MG63 (cell line): ENCODE measurements around the gene C2orf49. TPM values are rescaled to one million over a fixed set of nuclear protein-coding genes. Genes with fewer than 3 reads are reported as not detected.

ENCODE experiments used
- DNase-seq: peaks from one replicate; pipeline ENCODE4 v3.0.0-alpha.2; 2020
- H3K27me3 ChIP-seq: fragments of 250-450 bp; sonication (Bioruptor Pico); 2 replicates; pipeline ENCODE4 v1.5.1; 2020; ENCODE audit warnings: mild to moderate bottlenecking, moderate library complexity
- H3K36me3 ChIP-seq: fragments of 250-450 bp; sonication (Bioruptor Pico); 2 replicates; pipeline ENCODE4 v1.5.1; 2020; ENCODE audit warnings: mild to moderate bottlenecking, moderate library complexity
- H3K4me3 ChIP-seq: fragments of 250-450 bp; sonication (Bioruptor Pico); 2 replicates; pipeline ENCODE4 v1.5.1; 2020; ENCODE audit warnings: mild to moderate bottlenecking, moderate library complexity
- H3K9me3 ChIP-seq: fragments of 250-450 bp; sonication (Bioruptor Pico); 2 replicates; pipeline ENCODE4 v1.5.1; 2020; ENCODE audit warnings: mild to moderate bottlenecking, moderate library complexity
- total RNA-seq: library from RNA; depleted of rRNA; stranded (reverse); fragments of >200 nt; shearing (Covaris generic); gene quantifications from 2 replicates; pipeline ENCODE4 v1.2.3, GENCODE V29; 2014; ENCODE audit warnings: low replicate concordance; rRNA removed

C2orf49 gene
- 12.2 and 16.7 TPM in 2 replicates for total RNA-seq

DNA sequence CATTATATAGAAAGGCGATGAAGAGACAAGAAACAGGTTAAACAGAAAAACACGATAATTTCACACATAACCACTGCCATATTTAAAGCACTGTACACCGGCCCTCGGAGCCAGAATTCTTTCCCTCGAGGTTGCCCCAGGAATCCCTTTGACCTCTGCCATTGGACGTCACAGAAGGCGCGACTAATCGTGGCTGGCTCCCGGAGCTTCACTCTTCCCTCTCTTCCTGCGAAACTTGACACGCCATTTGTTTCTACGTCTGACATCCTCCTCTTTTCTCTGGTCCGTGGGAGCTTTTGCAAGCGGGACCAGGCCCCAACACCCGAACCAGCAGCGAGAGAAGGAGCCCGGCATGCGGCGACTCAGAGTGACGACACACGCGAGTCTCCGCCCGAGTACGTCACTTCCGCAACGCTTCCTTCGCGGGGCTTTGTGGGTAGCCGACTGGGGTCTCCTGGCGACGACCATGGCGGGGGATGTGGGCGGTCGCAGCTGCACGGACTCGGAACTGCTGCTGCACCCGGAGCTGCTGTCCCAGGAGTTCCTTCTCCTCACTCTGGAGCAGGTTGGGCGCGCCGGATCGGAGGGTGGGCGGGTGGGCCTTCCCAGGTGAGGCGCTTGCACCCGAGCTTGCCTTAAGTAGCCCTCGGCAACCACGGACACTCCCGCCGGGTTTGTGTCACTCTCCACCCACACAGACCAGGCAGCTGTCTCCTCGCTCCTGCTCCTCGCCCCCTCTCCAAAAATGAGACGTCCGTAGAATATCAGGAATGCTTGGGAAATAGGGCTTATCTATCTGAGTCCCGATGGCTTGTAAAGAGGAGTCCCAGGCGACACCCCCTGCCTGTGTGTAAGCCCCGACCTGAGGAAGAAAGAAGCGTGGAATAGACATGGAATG, at the start of gene C2orf49:
TSS of gene C2orf49 (plus strand) at position 419 of the 898 bp plus-strand sequence. CDS start at position 467, 48 bp downstream.
- Histone ChIP-seq H3K36me3 (peaks cover 48% of the 10 kb centered on the region), H3K27me3 (no peaks in the 10 kb centered on the region), H3K9me3 (no peaks in the 10 kb centered on the region), H3K4me3 (peak within 1 kb of the TSS; percentile 95)
- DNase-seq: peak; percentile 85

DNA sequence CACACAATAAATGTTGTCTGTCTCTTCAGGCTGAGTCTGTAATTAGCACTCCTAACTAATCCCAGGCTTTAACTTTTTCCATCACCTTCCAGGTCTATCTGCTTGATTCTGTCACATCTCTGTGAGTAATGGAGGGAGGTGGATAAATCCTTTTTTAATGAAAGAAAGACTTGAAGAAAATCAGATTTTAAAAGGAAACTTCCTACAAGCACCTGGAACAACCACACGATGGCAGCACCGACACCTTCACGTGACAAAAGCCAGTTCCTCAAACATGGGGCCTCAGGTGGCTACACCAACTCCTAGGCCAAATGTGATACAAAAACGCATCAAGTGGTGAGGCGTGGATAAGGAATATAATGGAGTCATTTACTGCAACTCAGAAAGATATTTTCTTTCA, 49.6 kb upstream of the C2orf49 start:
- Histone ChIP-seq H3K9me3 (no peaks in the 10 kb centered on the region), H3K4me3 (no peak overlapping the region), H3K27me3 (no peaks in the 10 kb centered on the region), H3K36me3 (peaks cover 6% of the 10 kb centered on the region)
- DNase-seq: peak; percentile 5

DNA sequence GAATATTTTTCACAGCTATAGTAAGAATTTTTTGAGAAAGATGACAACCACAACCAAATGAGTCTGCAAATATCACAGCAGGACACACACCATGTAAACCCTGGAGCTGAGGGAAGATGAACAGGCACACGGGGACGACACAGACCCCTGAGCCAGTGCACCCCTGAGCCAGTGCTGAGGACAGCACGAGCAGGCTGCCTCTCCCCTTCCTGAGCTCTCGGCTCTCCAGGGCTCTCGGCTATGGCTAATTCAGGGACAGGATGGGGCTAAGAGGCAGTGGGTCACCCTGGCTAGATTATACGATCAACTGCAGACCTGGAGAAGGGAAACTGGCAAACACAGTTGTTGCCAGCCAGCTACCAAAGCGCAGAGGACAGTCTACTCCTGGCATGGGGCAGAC, 49.2 kb upstream of the C2orf49 start:
- H3K27me3 ChIP-seq: no peaks in the 10 kb centered on the region
- H3K4me3 ChIP-seq: no peak overlapping the region
- DNase-seq: no peak
- peaks cover 8% of the 10 kb centered on the region for H3K36me3 ChIP-seq
- no peaks in the 10 kb centered on the region for H3K9me3 ChIP-seq

DNA sequence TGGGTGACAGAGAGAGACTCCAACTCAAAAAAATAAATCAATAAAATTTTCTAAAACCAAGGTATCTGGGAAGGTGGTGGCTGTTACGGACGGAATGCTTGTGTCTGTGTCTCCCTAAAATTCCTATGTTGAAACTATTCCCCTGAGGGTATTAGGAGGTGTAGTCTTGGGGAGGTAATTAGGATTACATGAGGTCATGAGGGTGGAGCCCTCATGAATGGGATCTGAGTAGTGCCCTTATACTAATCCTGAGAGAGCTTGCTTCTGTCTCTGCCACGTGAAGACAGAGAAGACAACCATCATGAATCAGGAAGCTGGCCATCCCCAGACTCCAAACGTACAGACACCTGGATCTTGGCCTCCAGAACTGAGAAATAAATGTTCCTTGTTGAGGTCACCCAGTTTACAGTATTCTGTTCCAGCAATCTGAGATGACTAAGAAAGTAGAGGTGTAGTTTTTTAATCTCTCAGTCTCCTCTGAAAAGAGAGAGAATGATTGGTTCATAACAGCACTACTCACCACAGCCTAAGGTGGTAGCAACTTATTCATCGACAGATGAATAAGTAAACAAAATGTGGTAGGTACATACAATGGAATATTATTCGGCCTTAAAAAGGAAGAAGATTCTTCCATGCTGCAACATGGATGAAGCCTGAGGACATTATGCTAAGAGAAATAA, 46.2 kb upstream of the C2orf49 start:
- Histone ChIP-seq H3K9me3 (no peaks in the 10 kb centered on the region), H3K4me3 (no peak overlapping the region), H3K36me3 (peaks cover 21% of the 10 kb centered on the region), H3K27me3 (no peaks in the 10 kb centered on the region)
- DNase-seq: no peak

DNA sequence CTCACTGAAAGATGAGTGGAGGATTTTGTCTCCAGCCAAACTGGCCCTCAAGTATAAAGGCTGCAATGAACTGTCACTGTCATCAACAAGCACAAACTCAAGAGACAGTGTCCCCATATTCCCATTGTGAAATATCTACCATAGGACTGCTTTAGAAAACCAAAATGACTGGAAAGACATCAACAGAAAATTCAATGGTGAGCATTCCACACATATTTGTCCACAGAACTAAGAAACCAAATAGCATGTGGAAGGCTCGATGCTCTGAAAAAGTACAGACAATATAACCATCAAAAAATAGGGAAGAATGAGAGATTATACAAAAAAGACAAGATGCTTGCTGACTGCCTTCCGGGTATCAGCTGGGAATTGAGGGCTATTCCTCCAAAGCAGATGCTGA, 45.4 kb upstream of the C2orf49 start:
- no peak for DNase-seq
- no peaks in the 10 kb centered on the region for H3K27me3 ChIP-seq
- H3K9me3 ChIP-seq: no peaks in the 10 kb centered on the region
- no peak overlapping the region for H3K4me3 ChIP-seq
- peaks cover 25% of the 10 kb centered on the region for H3K36me3 ChIP-seq

DNA sequence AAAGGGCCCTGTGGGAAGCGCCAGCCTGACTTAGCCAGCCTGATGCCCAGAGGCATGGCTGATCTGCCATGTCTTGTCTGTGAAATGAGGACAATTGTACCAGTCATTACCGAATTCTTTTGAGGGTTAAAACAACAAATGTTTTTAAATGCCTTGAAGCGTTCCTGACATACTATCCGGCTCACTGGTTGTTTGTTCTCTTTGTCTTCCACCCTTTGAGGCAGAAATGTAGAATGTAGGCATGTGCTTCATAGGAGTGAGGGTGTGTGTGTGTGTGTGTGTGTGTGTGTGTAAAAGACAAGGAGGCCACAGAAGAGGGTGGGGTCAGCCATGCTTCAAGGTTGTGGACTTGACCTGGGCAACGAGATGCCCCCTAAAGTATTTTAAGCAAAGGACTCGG, 43.3 kb upstream of the C2orf49 start:
- no peaks in the 10 kb centered on the region for H3K9me3 ChIP-seq
- no peaks in the 10 kb centered on the region for H3K27me3 ChIP-seq
- no peak for DNase-seq
- peaks cover 34% of the 10 kb centered on the region for H3K36me3 ChIP-seq
- H3K4me3 ChIP-seq: no peak overlapping the region

DNA sequence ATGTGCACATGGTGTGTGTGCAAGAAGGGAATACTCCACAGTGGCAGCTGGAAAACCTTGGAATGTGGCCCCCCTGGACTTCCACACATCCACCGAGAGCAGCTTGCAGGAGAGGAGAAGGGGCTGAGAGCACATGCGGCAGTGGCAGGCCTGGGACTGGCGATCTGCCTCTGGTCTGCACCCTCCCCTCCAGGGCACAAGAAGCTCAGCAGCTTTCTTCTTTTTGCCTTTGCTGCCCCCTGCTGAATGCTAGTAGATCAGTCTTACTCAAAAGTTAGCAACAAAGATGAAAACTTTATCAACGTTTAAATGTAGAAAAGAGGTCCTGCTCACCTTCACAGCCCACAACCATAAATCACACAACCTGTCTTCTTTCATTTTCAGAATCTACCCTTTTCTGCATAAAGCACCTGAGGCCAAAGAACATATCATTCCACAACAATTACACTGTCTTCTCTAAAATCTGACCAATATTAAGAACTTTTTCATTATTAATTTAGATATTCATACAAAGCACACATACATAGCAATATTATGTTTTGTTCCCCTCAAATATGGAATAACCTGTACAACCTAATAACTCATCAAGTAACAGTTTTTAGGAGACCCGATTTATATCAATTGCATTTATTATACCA, 42.4 kb upstream of the C2orf49 start:
- no peaks in the 10 kb centered on the region for H3K9me3 ChIP-seq
- no peak overlapping the region for H3K4me3 ChIP-seq
- no peaks in the 10 kb centered on the region for H3K27me3 ChIP-seq
- peaks cover 33% of the 10 kb centered on the region for H3K36me3 ChIP-seq
- DNase-seq: peak; percentile 50

DNA sequence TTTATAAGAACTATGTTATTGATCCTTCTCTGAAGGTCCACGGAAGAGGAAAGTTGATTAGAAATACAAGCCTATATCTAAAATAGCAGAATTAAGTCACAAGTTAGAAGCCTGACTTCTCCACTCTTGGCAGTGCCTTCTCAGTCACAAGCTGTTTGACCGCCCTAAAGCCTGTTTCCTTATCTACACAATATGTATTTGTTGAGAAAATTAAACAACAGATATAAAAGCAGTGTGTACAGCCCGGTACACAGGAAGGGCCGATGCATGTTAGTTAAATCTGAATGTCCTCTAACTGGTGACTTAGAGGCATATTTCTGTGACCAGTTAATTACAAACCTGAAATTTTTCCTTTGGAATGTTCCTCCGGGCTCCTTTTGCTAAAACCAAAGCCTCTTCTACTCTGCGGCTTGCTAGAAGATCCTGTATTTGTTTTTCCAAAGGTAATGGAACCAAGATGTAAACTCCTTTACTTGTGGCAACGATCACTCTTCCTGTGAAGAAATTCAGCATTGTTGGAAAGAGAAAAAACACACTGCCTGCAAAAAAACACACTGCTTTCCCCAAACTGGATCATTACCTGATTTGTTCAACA, 41.2 kb upstream of the C2orf49 start:
- no peak for DNase-seq

DNA sequence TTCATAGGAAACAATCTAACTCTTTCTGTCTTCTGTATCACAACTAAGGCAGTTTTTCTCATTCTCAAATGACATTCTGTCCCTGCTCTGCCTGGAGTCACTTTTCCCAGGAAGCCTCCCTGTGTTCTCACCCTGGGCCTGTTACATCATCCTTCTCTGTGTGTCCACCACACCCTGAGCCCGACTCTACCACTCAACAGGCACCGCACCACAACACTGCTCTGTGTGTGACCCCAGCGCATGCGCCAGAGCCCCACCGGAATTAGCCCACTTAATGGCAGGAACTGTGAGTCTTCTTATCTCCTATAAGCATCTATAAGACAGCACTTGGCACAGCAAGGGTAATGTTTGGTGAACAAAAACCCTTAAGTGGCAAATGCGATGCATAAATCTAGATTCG, 40.1 kb upstream of the C2orf49 start:
- Histone ChIP-seq H3K9me3 (no peaks in the 10 kb centered on the region), H3K27me3 (no peaks in the 10 kb centered on the region), H3K36me3 (peaks cover 32% of the 10 kb centered on the region), H3K4me3 (no peak overlapping the region)
- no peak for DNase-seq

More for the DNA sequence above, 41.2 kb upstream of the C2orf49 start:
- no peak overlapping the region for H3K4me3 ChIP-seq
- peaks cover 32% of the 10 kb centered on the region for H3K36me3 ChIP-seq
- no peaks in the 10 kb centered on the region for H3K9me3 ChIP-seq
- H3K27me3 ChIP-seq: no peaks in the 10 kb centered on the region

DNA sequence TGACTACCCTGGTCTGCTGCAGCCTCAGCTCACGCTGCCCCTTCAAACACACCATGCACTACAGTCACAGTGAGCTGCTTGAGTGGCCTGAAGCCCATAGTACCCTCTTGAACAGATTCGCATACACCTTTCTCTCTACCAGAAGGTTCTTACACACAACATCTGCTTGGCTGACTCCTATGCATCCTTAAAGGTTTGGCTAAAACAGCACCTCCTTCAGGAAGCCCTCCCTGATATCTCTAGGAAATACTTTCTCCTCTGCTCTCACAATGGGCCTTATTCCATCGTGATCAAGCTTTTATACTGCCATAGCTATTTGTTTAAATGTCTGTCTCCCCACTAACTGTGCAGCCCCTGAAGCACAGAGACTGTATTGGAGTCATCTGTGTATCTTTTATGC, 39.3 kb upstream of the C2orf49 start:
- Histone ChIP-seq H3K4me3 (no peak overlapping the region), H3K27me3 (no peaks in the 10 kb centered on the region), H3K9me3 (no peaks in the 10 kb centered on the region), H3K36me3 (peaks cover 32% of the 10 kb centered on the region)
- no peak for DNase-seq

DNA sequence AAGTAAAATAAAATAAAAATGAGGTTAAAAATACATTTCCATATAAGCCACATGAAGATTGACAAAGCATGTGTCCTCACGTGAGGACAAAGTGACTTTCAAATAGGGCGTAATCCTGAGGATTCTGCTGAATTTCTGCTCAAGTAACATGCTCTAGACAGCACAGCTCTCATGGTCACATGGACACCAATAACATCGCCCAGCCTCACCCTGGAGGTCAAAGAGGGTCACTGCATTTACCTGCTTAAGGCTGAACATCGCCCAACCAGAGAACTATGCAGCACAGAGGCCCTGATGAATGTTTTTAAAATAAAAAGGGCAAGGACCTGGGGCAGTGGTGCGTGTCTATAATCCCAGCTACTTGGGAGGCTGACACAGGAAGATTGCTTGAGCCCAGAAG, 38.0 kb upstream of the C2orf49 start:
- no peak overlapping the region for H3K4me3 ChIP-seq
- H3K27me3 ChIP-seq: no peaks in the 10 kb centered on the region
- H3K9me3 ChIP-seq: no peaks in the 10 kb centered on the region
- DNase-seq: no peak
- H3K36me3 ChIP-seq: peaks cover 21% of the 10 kb centered on the region

DNA sequence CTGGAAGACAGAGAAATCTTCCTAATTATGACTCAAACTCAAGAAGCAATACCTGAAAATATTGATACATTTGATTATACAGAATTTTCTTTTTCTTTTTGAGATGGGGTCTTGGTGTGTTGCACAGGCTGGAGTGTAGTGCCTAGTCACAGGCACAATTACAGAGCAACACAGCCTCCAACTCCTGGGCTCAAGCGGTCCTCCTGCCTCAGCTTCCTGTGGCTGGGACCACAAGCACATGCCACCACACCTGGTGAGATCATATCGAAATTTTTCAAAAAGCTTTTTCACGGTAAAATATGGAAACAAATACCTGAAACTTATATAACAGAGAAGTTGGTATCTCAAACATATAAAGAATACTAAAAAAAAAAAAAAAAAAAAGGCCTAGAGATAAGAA, 35.7 kb upstream of the C2orf49 start:
- no peak for DNase-seq
- Histone ChIP-seq H3K9me3 (no peaks in the 10 kb centered on the region), H3K36me3 (peaks cover 9% of the 10 kb centered on the region), H3K27me3 (no peaks in the 10 kb centered on the region), H3K4me3 (no peak overlapping the region)

DNA sequence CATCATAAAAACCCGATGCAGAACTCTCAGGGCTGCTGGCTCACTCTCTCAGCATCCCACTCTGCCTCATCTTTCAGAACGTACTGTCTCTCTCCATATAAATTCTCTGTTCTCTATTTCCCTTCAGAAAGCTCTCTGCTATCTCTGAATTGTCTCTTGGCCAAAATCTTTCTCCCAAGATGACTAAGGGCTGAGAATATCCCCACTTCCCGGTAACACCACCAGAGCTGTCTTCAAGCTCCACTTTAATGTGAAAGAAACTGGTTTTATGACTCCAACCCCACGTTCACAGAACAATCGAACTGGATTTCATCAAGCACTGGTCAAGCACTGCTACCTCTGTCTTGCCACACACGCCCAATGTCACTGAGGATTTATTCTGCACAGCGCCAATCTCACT, 30.2 kb upstream of the C2orf49 start:
- no peak overlapping the region for H3K4me3 ChIP-seq

DNA sequence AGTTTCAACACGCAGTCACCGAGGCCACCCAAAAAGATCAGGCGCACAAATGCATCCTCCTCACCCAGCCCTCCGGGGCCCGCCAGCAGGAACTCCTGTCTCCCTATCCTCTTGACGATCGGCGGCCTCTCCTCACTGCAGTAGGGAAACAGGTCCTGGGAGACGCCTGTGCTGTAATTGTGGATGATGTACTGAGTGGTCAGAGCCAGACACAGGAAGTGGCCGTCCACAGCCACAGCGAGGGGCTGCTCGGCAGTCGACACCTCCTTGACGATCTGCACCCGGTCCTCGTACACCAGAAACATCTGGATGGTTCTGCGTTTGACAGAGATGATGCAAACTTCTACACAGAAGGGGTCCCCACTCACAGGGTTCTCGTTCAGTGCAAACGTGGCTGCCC, 29.8 kb upstream of the C2orf49 start:
- no peaks in the 10 kb centered on the region for H3K9me3 ChIP-seq
- no peaks in the 10 kb centered on the region for H3K27me3 ChIP-seq
- H3K4me3 ChIP-seq: no peak overlapping the region
- no peak for DNase-seq
- peaks cover 9% of the 10 kb centered on the region for H3K36me3 ChIP-seq

More for the DNA sequence above, 30.2 kb upstream of the C2orf49 start:
- peaks cover 9% of the 10 kb centered on the region for H3K36me3 ChIP-seq
- H3K9me3 ChIP-seq: no peaks in the 10 kb centered on the region
- DNase-seq: no peak
- no peaks in the 10 kb centered on the region for H3K27me3 ChIP-seq

DNA sequence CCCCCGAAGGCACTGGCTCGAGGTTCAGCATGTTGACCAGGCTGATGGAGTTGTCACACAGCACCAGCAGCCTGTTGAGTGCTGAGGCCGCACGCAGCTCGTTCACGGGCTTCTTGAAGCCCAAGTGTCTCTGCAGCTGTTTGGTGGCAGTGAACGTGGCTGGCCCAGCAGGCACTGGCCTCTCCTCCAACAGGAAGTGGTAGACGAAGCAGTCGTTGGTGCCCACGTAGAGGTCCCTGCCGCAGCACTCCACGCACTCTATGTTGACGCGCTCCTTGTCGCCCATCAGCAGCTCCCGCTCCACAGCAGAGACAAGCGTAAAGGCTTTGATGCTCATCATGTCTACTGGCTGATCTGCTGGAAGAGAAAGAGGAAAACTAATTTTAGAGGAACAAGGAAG, 29.4 kb upstream of the C2orf49 start:
- H3K9me3 ChIP-seq: no peaks in the 10 kb centered on the region
- DNase-seq: no peak
- H3K27me3 ChIP-seq: no peaks in the 10 kb centered on the region
- H3K36me3 ChIP-seq: peaks cover 9% of the 10 kb centered on the region
- H3K4me3 ChIP-seq: no peak overlapping the region

DNA sequence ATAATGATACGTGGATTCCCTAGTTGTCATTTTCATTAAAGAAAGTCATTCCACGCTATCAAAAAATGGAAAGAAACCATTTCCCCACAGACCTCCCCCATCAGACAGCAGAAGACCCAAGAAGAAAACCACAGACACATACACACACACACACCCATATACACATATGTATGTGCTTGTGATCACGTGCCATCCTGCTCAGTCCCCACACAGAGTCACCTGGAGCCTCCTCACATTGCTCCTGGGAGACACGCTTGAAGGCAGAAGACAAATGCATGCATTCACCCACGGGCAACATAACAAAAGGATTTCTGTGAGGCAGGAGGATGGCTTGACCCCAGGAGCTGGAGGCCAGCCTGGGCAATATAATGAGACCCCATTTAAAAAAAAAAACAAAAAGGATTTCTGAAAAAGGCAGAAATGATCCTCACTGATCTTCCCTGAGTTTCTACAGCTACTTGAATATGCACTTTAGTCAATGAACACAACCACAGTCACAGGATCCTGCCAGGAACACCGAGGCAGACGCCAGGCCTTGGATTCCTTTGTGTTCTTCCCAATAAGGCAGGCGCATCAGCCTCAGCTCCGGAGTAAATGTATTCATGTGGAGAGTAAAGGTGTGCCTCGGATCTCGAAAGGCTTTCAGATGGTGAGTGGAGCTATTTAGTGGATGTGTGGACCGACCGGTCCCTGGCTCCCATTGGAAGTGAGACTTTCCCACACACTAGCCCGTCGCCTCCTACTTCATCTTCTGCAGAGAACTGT, 28.8 kb upstream of the C2orf49 start:
- Histone ChIP-seq H3K4me3 (no peak overlapping the region), H3K36me3 (peaks cover 9% of the 10 kb centered on the region), H3K9me3 (no peaks in the 10 kb centered on the region), H3K27me3 (no peaks in the 10 kb centered on the region)
- no peak for DNase-seq
